GM18526 (cell line): ENCODE data around the gene ARHGAP31.

Source experiments
- POLR2A ChIP-seq: IDR thresholded peaks from 3 replicates; pipeline ENCODE4 v1.6.1; 2011; ENCODE audit not compliant: insufficient read length; ENCODE audit errors: extremely low read depth

Gene ARHGAP31

DNA sequence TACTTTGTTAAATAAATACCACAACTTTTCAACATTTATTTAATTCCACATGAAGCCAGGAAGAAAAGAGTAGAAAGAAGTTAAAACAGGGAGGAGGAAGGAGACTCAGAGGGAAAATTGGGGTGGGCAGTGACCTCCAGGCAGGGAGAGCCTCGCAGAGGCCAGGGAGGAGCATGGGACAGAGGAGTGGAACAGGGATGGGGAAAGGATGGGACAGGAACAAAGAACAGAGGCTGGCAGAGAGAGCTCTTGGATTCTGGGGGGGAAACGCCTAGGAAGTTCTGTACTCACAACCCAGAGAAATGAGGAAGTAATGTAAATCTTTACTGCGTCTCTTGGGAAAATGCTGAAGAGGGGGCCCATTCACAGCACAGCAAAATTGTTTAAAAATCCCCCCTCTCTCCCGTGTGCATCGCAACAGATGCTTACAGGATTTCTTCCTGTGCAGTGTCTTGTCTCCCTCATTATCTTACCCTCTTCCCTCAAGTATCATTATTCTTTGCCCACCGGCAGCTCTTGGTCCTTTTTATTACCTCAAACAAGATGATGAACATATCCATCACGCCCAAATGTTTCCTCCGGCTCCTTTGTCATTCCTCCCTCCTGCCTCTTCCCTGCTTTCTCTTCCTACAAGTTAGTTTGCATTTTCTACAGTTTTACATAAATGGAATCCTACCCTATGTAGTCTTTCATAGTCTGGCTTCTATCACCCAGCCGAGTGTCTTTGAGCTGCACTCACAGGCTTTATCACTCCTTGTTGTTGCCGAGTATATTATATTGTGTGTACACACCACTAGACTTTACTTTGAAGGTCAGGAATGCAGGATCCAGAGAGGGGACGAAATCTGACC, 65.5 kb downstream of the ARHGAP31 start:
- no peak for TF ChIP-seq POLR2A

DNA sequence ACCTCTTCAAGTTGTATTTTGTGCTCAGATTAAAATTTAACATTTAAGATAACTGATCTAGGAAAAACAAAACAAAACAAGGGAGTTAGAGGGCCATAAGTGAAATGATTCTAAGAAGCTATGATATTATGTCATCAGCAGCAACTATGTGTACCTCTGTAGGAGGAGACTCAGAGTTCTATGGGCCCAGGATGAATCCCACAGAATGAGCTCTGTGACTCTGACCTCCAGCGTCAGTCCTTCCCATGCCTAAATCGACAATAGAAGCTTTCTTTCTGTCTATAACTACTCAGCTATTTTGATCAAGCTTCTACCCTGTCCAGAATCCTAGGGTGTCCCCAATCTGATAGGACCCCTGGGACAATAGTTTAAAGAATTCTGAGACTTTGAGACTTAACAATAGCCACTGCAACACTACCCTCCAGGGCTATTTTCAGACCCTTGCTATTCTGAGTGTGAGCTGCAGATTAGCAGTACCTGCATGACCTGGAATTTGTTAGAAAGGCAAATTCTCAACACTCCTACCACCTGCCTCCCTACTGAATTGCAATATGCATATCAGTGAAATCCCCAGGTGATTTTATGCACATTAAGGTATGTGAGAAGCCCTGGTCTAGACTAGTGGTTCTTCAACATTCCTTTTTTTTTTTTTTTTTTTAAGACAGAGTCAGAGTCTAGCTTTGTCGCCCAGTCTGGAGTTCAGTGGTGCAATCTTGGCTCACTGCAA, 66.7 kb downstream of the ARHGAP31 start:
- no peak for TF ChIP-seq POLR2A

DNA sequence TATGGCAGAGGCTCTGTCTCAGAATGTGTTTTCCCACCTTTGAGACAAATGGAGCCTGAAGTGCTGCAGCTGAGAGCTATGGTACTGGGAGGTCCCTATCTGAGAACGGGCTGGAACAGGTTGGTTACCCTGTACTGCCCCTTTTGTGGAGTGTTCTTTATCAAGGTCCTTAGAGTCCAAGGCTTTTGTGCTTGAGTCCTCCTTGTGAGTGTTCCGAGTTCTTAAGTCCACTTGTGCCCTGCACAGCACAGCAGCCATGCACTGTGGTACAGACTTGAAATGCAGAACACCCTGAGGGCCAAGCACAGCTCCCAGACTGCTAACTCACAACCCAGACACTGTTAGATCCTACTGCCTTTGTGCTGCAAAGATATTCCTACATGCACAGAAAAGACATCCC, 67.8 kb downstream of the ARHGAP31 start:
- TF ChIP-seq POLR2A: no peak

DNA sequence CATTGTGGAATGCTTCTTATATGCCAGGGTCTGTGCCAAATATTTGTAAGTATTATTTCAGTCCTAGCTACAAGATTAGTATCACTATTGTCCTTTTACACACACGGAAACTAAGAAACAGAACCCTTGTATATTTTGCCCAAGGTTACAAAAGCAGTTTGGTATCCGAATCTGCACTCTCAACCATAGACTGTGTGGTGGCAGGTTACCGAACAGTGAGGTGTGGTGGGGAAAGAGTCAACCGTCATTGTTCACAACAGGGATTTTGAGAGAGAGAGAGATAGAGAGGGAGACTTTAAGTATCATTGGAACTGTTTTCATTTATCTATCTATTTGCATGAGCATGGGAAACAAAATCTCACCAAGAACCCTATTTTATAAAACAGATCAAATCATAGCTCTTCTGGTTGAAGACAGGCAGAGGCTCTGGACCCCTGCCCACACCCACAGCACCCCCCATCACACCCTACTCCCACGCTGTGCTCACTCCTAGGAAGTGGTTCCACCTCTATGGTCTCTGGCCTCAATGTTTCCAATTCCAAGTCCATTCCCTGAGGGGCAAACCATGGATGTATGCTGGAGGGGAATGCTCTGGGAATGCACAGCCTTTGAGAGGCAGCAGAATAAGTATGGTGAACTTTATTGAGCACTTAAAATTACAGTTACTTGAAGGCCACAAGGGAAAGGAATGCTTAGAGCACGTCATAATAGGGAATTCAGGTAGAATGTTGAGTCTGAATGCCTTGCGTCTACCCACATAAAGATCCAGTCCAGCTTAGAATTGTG, 69.0 kb downstream of the ARHGAP31 start:
- no peak for TF ChIP-seq POLR2A

DNA sequence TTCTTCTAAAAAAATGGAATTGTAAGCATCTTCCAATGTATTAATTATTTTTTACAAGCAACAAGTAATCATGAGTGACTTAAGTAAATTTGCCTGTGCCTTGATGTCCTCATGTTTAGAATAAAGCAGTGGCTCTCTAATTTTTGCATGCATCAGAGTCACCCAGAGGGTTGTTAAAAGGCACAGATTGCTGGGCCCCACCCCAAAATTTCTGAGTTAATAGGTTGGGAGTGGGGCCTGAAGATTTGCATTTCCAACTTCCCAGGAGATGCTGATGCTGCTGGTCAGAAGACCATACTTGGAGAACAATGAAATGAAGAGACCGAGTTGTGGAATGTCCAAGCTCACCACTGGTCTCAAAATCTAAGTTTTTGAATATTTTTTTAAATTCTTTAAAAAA, 70.2 kb downstream of the ARHGAP31 start:
- TF ChIP-seq POLR2A: no peak

DNA sequence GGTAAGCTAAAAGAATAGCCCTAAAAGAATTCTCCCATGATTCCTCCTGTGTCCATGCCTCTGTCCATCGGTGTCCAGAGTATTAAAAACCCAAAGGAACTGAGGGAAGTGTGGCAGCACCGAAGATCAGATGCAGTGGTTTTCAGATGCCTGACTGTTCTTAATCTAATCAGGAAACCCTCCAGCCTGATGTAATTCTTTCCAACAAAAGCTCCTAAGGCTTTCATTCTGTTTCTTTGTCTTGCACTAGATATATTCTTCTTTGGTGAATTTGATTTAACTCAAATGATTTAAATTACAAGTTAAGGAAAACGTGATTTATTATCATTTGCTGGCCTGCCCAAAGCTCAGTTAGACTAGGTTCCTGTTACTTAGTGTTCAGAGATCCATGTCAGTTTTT, 71.2 kb downstream of the ARHGAP31 start:
- TF ChIP-seq POLR2A: no peak

DNA sequence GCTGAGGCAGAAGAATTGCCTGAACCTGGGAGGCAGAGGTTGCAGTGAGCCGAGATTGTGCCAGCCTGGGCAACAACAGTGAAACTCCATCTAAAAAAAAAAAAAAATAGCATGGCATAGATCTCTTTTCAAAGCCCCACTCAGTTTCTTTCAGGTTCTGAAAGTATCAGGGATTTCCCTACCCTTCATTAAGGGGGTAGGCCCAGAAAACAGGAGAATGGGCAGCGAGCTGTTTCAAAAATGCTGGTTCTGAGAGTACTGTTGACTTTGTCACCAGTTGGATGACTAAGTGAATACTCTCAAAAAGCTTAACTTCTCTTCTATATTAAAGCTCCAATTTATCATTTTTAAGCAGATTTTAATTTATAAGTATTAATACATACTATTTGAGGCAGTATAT, 72.8 kb downstream of the ARHGAP31 start:
- TF ChIP-seq POLR2A: no peak

DNA sequence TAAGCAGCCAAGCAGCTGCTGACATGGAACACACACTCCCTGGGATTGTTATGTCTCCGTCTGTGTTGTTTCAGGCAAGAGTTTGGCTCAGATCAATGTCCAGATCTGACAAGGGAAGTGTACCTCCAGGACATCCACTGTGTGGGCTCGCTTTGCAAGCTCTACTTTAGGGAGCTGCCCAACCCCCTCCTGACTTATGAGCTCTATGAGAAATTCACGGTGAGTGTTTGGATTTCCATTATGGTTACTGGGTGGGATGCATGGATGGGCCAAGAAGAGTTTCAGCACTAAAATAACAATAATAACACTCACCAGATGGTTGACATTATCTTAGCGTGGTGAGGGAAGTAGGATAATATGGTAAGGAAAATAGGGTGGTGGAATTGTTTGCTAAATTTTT, 74.1 kb downstream of the ARHGAP31 start:
- TF ChIP-seq POLR2A: no peak

DNA sequence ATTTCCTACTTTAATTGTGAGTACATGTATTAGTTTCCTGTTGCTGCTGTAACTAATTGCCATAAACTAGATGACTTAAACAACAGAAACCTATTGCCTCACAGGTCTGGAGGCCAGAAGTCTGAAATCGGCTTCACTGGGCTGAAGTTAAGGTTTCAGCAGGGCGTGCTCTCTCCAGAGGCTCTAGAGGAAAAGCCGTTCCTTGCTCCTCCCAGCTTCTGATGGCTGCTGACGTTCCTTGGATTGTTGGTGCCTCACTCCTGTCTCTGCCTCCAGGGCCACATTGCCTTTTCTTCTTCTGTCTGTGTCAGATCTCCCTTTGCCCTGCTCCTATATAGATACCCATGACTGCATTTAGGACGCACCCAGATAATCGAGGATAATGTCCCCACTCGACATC, 80.9 kb downstream of the ARHGAP31 start:
- no peak for TF ChIP-seq POLR2A

DNA sequence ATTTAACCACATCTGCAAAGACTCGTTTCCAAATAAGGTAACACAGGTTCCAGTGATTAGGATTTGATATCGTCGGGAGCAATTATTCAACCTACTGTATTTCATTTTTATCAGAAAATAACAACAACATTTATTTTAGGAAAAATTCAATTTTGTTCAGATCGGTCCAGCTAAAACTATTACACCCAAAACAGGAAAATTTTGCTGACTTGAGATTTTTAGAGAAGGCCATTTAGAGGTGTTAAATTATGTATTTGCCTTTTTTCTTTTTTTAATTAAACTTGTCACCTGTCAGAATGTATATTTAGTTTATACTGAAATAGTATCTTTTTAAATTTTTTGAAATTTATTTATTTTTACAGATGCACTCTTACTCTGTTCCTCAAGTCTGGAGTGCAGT, 81.3 kb downstream of the ARHGAP31 start:
- TF ChIP-seq POLR2A: no peak

DNA sequence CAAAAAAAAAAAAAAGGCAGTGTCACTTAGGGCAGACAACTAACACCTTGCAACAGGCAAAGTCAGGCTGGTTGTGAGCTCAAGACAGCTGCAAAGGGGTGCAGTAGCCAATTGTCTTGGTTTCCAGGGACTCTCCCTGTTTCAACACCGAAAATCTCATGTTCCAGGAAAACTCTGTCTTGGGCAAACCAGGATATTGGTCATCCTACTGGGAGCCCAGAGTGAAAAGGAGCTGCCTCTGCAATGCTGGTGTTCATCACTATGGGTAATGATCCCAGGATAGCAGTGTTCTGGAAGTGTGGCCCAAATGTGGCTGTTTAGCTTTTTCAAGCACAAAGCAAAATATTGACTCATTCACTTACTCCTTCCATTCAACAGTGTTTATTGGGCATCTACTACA, 82.6 kb downstream of the ARHGAP31 start:
- TF ChIP-seq POLR2A: no peak

DNA sequence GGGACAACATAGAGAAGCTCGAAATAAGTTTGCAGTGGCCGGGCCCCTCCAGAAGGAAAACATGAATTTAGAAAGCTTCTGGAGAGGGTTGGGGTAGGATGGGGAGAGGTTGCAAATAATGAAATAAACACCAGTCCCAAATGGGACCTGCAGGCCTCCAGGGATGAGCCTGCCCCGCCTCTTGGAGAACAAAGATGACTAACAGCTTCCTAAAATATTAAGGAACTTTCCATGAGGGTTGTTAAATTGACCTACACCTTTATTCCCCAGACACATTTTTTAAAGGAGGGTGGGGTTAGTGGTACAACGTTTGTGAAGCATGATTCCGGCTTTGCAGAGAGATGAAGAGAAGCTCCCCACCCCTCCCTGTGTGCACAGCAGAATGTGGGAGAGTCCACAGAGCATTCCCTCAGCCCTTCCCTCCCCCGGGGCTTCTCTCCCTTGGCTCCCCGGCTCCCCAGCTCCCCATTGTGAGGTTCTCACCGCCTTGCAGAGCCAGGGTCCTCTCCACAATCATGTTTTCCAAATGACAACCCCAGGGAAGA, 84.1 kb downstream of the ARHGAP31 start:
- no peak for TF ChIP-seq POLR2A

DNA sequence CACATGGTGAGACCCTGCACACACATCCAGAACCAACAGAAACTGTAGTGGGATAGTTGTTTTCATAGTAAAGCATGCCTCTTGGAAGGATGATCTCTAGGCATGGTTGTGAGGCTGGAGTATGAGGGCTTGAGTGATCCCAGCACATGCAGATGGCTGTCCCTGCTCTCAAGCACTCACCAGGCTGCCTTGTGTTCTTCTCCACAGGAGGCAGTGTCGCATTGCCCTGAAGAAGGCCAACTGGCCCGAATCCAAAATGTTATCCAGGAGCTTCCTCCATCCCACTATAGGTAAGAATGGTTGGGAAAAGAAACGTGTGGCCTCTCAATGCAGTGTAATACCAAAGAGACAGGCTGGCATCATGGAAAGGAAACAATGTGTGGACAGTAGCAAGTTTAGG, 86.5 kb downstream of the ARHGAP31 start:
- TF ChIP-seq POLR2A: no peak

DNA sequence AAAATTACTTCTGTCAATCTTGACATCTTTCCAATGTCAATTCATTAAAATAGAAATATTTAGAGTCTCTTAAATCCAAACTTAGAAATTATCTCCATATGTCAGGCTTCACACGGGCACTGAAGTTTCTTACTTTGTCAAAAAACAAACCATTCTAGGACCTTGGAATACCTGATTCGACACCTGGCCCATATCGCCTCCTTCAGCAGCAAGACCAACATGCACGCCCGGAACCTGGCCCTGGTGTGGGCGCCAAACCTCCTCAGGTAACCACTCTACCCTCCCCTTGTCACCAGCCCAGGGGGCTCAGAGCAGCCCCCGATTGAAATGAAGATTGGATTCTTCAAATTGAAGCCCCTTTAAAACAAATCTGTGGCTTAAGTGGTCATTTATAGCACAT, 88.0 kb downstream of the ARHGAP31 start:
- no peak for TF ChIP-seq POLR2A

DNA sequence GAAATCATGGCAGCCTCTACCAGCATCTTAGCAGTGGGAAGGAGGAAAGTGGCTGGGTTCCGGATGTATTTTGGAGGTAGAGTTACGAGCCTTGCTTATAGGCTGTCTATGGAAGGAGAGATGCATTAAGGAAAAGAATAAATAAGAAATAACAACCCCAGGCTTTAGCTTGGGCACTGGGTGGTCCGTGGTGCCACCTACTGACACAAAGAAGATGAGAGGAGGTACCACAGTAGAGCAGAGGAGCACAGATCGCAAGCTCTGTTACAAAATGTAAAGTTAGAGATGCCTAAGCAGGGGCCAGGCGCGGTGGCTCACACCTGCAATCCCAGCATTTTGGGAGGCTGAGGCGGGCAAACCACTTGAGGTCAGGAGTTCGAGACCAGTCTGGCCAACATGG, 94.4 kb downstream of the ARHGAP31 start:
- no peak for TF ChIP-seq POLR2A
